Activated naive CD4-positive, alpha-beta T cell treated with anti-CD3 and anti-CD28 coated beads, Interleukin-2, amount 50 U/mL, for 72 hours (primary cell): ENCODE results near the gene SCG5. TPM values are rescaled to one million over a fixed set of nuclear protein-coding genes. Genes with fewer than 3 reads are reported as not detected.
A peak's percentile ranks its signal among the peaks of the same experiment; 100 is the strongest.
"Not testable (repeated sequence)": the region's sequence is repeated elsewhere in the genome, so short reads cannot be mapped to it uniquely, and the experiment has no call there.

ENCODE experiments used
- ATAC-seq, 2 donors: fragments of 150-1000 bp; cut with Tn5 transposase; 2 replicates each; pipeline ENCODE4 v1.10.0; 2021; ENCODE audit warnings: mild to moderate bottlenecking in 2 of 2, moderate library complexity in 2 of 2
- DNase-seq, 2 donors: peaks; one replicate each; pipeline ENCODE4 v3.0.0; 2021 to 2022; ENCODE audit warnings: low spot score in 2 of 2
- H3K27ac Mint-ChIP-seq, 2 donors: one replicate each; pipeline ENCODE4 v1.8.0; 2022; ENCODE audit warnings: mild to moderate bottlenecking in 2 of 2, mixed read lengths in 2 of 2
- H3K36me3 Mint-ChIP-seq, 2 donors: one replicate each; pipeline ENCODE4 v1.8.0; 2022; ENCODE audit warnings: mixed read lengths in 2 of 2
- H3K9me3 Mint-ChIP-seq, 2 donors: one replicate each; pipeline ENCODE4 v1.8.0; 2022; ENCODE audit warnings: mixed read lengths in 2 of 2
- total RNA-seq, 2 donors: library from RNA; stranded (reverse); gene quantifications; one replicate each; pipeline ENCODE4 v1.2.3, GENCODE V29; 2022

SCG5 gene, protein sequence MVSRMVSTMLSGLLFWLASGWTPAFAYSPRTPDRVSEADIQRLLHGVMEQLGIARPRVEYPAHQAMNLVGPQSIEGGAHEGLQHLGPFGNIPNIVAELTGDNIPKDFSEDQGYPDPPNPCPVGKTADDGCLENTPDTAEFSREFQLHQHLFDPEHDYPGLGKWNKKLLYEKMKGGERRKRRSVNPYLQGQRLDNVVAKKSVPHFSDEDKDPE
- total RNA-seq: 1 to 10 TPM; 2.0 to 3.7 TPM

DNA sequence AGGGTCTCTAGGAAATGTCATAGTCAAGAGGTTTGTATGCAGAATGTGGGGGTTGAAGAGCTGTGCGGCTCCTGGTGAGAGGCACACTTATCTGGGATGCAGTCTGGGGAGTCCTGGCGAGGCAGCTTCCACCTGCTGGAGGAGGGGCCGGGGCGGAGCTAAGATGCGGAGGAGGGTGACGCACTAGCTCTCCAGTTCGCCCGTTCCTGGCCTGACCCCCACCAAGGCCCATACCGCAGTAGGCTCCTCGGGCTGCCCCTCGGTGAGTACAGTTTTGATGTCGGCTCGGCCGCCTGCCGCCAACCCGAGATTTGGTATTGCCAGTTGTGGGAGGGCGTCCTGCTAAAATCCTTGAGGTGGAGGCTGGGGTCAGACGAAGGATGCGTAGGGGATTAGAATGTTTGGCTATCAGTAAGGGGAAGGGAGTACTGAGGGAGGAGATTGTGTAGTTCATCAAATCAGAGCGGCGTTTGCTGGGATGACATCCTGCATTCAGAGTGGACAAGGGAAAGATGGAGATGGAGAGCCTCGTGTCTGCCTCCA lies at the start of gene SCG5:
Gene SCG5, plus strand, starts transcription at position 194 of the 543 bp plus-strand sequence. CDS start 1,883 bp downstream, outside the sequence.
- no peak for DNase-seq
- peaks cover under 1 to 22% of the 10 kb centered on the region in 2 donors for H3K36me3 Mint-ChIP-seq
- ATAC-seq: peak in 1 of 2 donors; percentile 50
- peak within 1 kb of the TSS in 1 of 2 donors; percentile 24 for H3K27ac Mint-ChIP-seq
- H3K9me3 Mint-ChIP-seq: no peaks in the 10 kb centered on the region

DNA sequence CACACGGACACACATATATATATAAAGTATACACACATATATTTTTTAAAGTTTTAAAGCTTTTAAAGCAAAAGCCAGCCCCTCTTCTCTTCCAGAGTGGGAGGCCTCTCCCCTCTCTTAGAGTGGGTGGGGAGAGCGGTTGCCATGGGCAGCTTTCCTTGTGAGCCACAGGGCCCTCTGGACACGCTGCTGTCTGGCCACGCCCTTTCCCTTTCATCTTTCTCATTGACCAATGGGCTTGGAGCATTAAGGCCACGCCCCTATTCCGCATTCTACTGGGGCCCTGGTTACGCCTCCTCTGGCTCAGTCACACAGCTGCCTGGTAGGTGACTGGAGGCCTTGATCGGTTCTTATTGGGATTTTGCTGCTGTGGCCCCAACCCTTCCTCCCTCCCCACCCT lies 48.4 kb upstream of the SCG5 start, which contains the start of gene GOLGA8N:
Gene GOLGA8N, plus strand, starts transcription at position 306 of the 400 bp plus-strand sequence.
- DNase-seq, H3K9me3 Mint-ChIP-seq: not testable (repeated sequence)

DNA sequence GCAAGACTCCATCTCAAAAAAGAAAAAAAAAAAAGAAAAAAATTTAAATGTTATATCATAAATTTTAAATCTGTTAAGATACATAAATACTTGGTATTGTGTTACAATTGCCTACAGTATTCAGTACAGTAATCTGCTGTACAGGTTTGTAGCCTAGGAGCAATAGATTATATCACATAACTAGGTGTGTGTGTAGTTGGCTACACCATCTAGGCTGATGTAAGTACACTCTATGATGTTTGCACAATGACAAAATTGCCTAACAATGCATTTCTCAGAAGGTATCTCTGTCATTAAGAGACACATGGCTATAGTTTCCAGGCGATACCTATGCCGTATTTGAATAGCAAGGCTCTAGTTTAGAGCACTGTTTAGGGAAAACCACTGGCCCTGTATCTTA lies 32.0 kb upstream of the SCG5 start:
- not testable (repeated sequence) for H3K9me3 Mint-ChIP-seq, H3K27ac Mint-ChIP-seq, H3K36me3 Mint-ChIP-seq, ATAC-seq, DNase-seq

More for the DNA sequence above, 48.4 kb upstream of the SCG5 start, which contains the start of gene GOLGA8N:
- H3K36me3 Mint-ChIP-seq, ATAC-seq, H3K27ac Mint-ChIP-seq: not testable (repeated sequence)

DNA sequence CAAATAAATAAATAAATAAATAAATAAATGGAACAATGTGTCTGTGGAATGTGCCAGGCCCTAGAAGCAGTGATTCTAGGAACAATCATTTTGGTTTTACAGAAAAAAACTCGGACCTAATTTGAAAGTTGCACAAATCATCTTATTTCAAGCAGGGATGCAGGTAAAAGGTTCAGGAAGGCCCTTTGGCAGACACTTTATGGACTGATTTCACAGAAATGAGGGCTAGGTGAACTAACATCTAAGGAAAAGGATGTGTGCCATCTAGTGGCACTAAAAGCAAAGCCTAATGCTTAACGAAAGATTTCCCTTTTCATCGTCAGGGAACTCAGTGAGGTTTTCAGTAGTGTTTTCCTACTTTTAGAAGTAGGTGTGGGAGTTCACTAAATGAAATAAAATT lies 30.8 kb upstream of the SCG5 start:
- H3K36me3 Mint-ChIP-seq: peaks cover 7 to 11% of the 10 kb centered on the region in 2 donors
- not testable (repeated sequence) for H3K9me3 Mint-ChIP-seq, ATAC-seq, H3K27ac Mint-ChIP-seq, DNase-seq

DNA sequence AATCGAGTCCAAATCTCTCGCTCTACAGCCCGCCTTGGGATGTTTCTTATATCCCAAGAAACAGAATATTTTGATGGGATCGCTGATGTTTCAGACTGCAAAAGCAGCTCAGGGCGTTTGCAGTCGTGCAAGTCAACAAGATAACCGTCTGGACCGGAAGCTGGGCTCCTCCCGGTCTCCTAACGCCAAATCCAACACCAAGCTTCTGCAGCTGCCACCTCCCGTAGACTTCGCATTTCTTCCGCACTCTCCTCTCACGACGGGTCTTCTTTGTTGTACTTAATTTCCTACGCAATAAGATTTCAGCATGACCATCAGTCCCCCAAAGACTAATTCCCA lies 26.8 kb upstream of the SCG5 start:
- not testable (repeated sequence) for DNase-seq, H3K9me3 Mint-ChIP-seq
- Mint-ChIP-seq H3K36me3 (peaks cover 20 to 23% of the 10 kb centered on the region in 2 donors), H3K27ac (peak overlapping the region; percentile 96 to 99)
- ATAC-seq: peak; percentile 39 to 47

DNA sequence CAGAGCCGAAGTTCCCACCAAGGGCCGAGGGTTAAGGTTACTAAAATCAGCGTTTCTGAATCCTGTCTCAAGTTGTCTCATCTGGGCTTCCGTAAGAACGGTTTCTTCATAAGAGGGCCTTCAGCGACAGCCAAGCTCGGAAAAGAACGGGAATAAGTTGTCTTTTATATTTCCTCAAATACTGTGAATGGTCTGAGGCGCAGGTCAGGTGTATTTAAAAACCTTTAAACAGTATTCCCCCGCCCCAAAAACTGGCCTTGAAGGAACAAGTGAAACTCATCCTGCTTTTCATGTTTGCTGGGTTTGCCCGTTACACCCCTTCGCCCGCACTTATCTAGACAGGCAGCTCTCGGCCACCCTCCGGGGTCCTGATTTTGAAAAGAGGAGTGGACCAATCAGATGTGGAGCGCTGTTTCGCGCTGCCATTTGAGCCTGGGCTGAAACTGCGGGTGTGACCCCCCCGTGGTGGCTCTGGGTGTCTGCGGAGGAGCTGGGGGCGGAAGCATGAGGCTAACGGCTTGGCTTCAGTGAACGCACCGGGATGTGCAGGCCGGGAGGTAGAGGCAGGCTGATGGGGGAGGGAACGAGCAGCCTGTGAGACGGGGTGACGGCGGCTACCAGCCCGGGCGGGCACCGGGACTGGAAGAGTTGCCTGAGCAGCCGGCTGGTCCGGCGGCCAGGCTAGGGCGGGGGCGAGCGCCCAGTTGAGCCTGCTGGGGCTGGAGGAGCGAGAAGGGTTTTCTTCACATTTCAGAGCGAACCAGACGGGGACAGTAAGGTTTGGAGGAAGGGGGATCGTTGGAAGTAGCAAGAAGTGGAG lies 26.2 kb upstream of the SCG5 start, which contains the start of gene ARHGAP11A:
Gene ARHGAP11A, plus strand, starts transcription at position 454 of the 820 bp plus-strand sequence. CDS start 708 bp downstream, outside the sequence.
- Mint-ChIP-seq H3K27ac (peak within 1 kb of the TSS; percentile 96 to 99), H3K36me3 (peaks cover 20 to 23% of the 10 kb centered on the region in 2 donors)
- not testable (repeated sequence) for H3K9me3 Mint-ChIP-seq
- ATAC-seq (peak; percentile 87 to 90), DNase-seq (peak; percentile 80 to 87)

DNA sequence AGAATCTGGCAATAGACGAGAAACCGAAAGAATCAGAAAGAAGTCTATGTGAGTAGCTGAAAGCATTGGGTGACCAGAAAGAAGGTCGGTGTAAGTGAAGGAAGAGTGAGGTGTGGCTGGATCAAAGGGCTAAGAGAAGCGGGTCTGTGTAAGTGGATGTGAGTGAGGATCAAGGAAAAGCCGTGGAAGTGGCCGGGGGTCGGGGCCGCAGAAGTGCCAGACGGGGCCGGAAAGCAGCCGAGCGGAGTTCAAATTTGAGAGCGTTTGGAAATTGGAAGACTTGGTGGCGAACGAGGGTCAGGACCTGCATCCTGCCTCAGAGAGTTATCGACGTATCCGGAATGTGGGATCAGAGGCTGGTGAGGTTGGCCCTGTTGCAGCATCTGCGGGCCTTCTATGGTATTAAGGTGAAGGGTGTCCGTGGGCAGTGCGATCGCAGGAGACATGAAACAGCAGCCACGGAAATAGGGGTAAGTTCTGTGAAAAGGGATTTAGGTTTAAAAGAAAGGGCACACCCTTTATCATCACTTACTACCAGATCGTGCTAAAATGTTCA lies 25.6 kb upstream of the SCG5 start:
- DNase-seq, H3K9me3 Mint-ChIP-seq: not testable (repeated sequence)
- peak; percentile 19 to 49 for ATAC-seq
- H3K36me3 Mint-ChIP-seq: peaks cover 20 to 23% of the 10 kb centered on the region in 2 donors
- peak overlapping the region; percentile 96 to 99 for H3K27ac Mint-ChIP-seq

DNA sequence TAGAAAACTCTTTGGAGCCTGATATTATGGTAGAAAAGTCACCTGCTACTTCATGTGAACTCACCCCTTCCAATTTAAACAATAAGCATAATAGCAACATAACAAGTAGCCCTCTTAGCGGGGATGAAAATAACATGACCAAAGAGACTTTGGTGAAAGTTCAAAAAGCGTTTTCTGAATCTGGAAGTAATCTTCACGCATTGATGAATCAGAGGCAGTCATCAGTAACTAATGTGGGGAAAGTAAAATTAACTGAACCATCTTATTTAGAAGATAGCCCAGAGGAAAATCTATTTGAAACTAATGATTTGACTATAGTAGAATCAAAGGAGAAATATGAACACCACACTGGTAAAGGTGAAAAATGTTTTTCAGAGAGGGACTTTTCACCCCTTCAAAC lies 5.1 kb upstream of the SCG5 start:
- DNase-seq (no peak), ATAC-seq (no peak)
- no peaks in the 10 kb centered on the region for H3K9me3 Mint-ChIP-seq
- no peak overlapping the region for H3K27ac Mint-ChIP-seq
- H3K36me3 Mint-ChIP-seq: peaks cover 17 to 49% of the 10 kb centered on the region in 2 donors

DNA sequence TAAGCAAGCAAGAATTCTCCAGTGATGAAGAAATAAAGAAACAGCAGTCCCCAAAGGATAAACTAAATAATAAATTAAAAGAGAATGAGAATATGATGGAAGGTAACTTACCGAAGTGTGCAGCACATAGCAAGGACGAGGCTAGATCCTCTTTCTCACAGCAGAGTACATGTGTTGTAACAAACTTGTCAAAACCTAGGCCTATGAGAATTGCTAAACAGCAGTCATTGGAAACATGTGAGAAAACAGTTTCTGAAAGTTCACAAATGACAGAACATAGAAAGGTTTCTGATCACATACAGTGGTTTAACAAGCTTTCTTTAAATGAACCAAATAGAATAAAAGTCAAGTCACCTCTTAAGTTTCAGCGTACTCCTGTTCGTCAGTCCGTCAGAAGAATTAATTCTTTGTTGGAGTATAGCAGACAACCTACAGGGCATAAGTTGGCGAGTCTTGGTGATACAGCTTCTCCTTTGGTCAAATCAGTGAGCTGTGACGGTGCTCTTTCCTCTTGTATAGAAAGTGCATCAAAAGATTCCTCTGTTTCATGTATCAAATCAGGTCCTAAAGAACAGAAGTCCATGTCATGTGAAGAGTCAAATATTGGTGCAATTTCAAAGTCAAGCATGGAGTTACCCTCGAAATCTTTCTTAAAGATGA lies 4.5 kb upstream of the SCG5 start:
- ATAC-seq (no peak), DNase-seq (no peak)
- Mint-ChIP-seq H3K27ac (no peak overlapping the region), H3K36me3 (peaks cover 17 to 51% of the 10 kb centered on the region in 2 donors), H3K9me3 (no peaks in the 10 kb centered on the region)

DNA sequence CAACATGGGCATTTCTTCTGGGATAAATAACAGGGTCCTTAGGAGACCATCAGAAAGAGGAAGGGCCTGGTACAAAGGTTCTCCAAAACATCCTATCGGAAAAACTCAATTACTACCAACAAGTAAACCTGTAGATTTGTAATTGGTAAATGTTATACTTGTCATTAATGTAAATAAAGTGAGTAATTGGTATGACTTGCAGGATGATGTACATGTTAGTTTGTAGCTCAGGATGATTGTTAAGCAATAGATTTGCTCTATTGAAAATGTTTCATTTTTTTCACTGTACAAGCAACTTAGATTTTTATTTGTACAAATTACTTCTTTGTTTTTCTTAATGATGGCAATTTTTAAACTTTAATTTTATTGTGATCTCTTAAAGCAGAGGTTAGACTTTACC lies 3.8 kb upstream of the SCG5 start:
- H3K36me3 Mint-ChIP-seq: peaks cover 17 to 51% of the 10 kb centered on the region in 2 donors
- DNase-seq (no peak), ATAC-seq (no peak)
- H3K27ac Mint-ChIP-seq: no peak overlapping the region
- no peaks in the 10 kb centered on the region for H3K9me3 Mint-ChIP-seq

DNA sequence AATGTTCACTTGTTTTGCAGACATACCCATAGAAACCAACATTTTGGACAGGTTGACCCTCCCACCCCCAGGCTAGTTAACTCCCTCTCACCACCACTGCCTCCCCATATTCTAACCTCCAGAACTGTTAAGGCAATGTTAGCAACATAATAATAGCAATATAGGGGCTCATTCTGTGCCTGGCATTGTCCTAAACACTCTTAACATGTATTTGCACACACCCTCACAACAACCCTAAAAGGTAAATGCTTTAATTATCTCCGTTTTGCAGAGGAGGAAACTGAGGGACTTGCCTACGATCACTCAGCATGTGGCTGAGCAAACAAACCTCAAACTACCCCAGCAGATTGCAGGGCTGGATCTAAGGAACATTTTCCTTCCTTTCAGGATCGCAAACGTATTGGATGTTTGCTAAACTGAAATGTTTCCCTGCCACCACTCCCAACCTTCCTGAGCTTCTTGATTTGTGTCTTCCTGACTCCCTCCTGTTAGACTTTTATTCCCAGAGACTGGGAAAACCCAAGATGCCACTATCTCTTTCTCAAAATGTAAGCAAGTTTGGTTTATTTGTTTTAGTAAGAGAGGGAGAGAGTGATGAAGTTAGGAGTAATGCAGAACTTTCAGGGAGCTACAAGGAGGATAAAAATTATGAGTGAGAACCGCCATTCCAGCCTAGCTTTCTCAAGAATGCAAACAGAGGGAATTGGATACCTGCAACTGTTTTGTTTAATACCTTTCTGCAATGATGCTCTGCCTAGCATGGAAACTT lies 1.3 kb downstream of the SCG5 start:
- DNase-seq (no peak), ATAC-seq (no peak)
- Mint-ChIP-seq H3K36me3 (peaks cover 0 to 12% of the 10 kb centered on the region in 2 donors), H3K27ac (no peak overlapping the region), H3K9me3 (no peaks in the 10 kb centered on the region)

DNA sequence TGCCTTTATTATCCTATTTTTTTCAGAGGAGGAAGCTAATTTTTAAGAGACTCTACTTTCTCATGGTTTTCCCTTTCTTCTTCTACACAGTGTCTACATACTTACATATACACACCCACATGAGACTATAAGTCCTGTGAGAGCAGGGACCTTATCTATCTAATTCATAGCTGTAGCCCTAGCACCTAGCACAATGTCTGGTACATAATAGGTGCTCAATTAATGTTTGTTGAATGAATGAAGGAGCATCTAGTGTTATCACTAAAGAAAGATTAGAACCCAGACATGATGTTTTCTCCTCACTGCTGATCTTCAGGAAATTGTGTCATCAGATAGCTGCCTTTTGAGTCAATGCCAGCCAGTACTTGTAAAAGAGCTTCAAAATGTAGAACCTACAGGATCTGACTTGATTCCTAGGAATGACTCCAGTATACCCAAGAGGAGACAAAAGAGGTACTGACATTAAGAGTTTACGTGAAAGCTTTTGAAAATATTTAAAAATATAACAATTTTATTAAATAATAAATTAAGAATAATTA lies 2.5 kb downstream of the SCG5 start:
- H3K27ac Mint-ChIP-seq: no peak overlapping the region
- ATAC-seq (no peak), DNase-seq (no peak)
- no peaks in the 10 kb centered on the region for H3K9me3 Mint-ChIP-seq
- peaks cover 0 to 12% of the 10 kb centered on the region in 2 donors for H3K36me3 Mint-ChIP-seq

DNA sequence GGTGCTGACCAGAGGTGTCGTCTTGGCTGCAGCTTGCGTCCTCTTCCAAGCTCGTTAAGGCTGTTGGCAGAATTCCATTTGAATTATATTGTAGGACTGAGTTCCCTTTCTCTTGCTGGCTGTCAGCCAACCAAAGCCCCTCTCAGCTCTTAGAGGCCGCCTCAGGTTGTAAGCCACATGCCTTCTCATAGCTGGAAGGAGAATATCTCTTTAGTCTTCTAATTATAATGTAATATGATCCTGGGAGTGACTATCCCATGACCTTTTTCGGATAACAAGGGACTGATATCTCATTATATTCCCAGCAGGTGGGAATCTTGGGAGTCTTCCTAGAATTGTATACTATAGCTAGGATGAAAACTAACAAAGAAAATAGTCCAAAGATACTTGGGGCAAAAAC lies 4.8 kb downstream of the SCG5 start:
- Mint-ChIP-seq H3K27ac (no peak overlapping the region), H3K9me3 (no peaks in the 10 kb centered on the region), H3K36me3 (peaks cover 0 to 3% of the 10 kb centered on the region in 2 donors)
- ATAC-seq: no peak
- no peak for DNase-seq

DNA sequence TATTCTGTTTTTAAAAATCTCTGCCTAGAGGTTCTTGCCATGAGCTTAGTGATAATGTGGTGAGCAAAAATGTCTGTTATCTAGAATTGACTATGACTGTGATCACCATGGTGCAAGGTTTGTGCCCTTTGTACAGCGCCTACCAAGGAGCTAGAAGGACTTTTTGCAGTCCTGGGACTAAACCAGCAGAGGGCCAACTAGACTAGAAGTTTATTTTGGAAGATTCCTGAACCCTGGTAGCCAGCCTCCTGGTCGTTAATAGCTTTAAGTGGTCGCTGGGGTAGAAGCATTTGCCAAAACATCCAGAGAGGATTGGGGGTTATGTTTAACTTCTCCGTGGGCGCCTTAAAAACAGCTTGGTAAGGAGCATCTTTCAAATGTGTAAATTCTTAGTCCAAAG lies 7.8 kb downstream of the SCG5 start:
- no peaks in the 10 kb centered on the region for H3K9me3 Mint-ChIP-seq
- H3K36me3 Mint-ChIP-seq: no peaks in the 10 kb centered on the region
- H3K27ac Mint-ChIP-seq: no peak overlapping the region

DNA sequence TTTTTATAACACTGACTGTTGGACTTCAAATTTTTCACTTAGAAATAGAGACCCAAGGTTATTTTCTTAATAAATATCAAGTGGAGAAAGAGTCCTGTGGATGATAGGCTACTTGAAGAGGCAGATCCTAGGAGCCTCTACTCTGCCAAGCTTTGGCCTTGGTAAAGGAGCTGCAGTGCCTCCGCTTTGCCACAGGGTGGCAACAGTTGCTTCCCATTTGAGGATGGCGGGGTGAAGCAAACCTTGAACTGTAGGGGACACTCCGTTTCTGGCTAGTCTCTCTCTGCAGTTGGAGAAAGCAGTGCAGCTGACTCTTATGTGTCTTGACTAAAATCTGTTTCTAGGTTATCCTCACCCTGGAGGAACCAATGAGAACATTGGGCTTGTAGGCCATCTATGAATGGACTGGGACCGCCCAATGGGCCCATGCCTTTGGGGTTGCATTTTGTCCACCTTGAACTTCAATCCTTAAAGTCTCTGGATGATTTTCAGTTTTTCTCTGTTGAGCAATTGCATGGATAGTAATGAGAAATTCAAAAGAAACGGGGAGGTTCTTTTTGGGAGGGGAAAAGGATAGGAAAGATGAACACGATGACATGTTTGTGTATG lies 9.8 kb downstream of the SCG5 start:
- DNase-seq (peak in 1 of 2 donors; percentile 57), ATAC-seq (peak; percentile 64 to 70)
- H3K9me3 Mint-ChIP-seq: no peaks in the 10 kb centered on the region
- H3K27ac Mint-ChIP-seq: no peak overlapping the region
- H3K36me3 Mint-ChIP-seq: no peaks in the 10 kb centered on the region

More for the DNA sequence above, 7.8 kb downstream of the SCG5 start:
- ATAC-seq (peak in 1 of 2 donors; percentile 38), DNase-seq (no peak)
